SJCRH30 (cell line): ENCODE results near the gene GAB2. TPM values are rescaled to one million over a fixed set of nuclear protein-coding genes. Genes with fewer than 3 reads are reported as not detected.

Source experiments
- DNase-seq, 2 experiments: peaks; one replicate each; pipeline ENCODE4 v3.0.0-alpha.2; 2015 to 2020
- H3K27ac ChIP-seq: fragments of 250-450 bp; sonication (Bioruptor Pico); 2 replicates; pipeline ENCODE4 v1.5.1; 2020; ENCODE audit warnings: mild to moderate bottlenecking, moderate library complexity
- H3K27me3 ChIP-seq: fragments of 250-450 bp; sonication (Bioruptor Pico); 2 replicates; pipeline ENCODE4 v1.5.1; 2020; ENCODE audit warnings: mild to moderate bottlenecking, moderate library complexity
- H3K36me3 ChIP-seq: fragments of 250-450 bp; sonication (Bioruptor Pico); 2 replicates; pipeline ENCODE4 v1.5.1; 2020; ENCODE audit warnings: mild to moderate bottlenecking, moderate library complexity
- H3K4me1 ChIP-seq: fragments of 250-450 bp; sonication (Bioruptor Pico); 2 replicates; pipeline ENCODE4 v1.5.1; 2020; ENCODE audit warnings: mild to moderate bottlenecking, moderate library complexity
- H3K4me3 ChIP-seq: fragments of 250-450 bp; sonication (Bioruptor Pico); 2 replicates; pipeline ENCODE4 v1.5.1; 2020; ENCODE audit warnings: mild to moderate bottlenecking, moderate library complexity
- H3K9me3 ChIP-seq: fragments of 250-450 bp; sonication (Bioruptor Pico); replicated peaks from 2 replicates; pipeline ENCODE4 v1.5.1; 2020; ENCODE audit warnings: mild to moderate bottlenecking, moderate library complexity
- total RNA-seq: library from RNA; depleted of rRNA; stranded (reverse); fragments of >200 nt; shearing (Covaris generic); gene quantifications from 2 replicates; pipeline ENCODE4 v1.2.3, GENCODE V29; 2014

The GAB2 gene
- total RNA-seq, 1 experiment from 2014 or later = 5.6 TPM

GRCh38 chr11:78256962-78257361 lies 160.7 kb downstream of the GAB2 start:
- no peaks in the 10 kb centered on the region for H3K36me3 ChIP-seq
- DNase-seq = no peak
- H3K27ac ChIP-seq = no peak overlapping the region
- H3K4me3 ChIP-seq = no peak overlapping the region
- H3K27me3 ChIP-seq = no peaks in the 10 kb centered on the region
- H3K4me1 ChIP-seq = no peaks in the 10 kb centered on the region
- H3K9me3 ChIP-seq = no peaks in the 10 kb centered on the region

- peaks cover 3% of the 10 kb centered on the region for H3K4me1 ChIP-seq
- no peak for DNase-seq
- no peak overlapping the region for H3K4me3 ChIP-seq
- H3K27ac ChIP-seq = no peak overlapping the region
- H3K9me3 ChIP-seq = no peaks in the 10 kb centered on the region
- no peaks in the 10 kb centered on the region for H3K36me3 ChIP-seq
- H3K27me3 ChIP-seq = no peaks in the 10 kb centered on the region
These were observed 161.7 kb downstream of the GAB2 start for GRCh38 chr11:78255919-78256318.

- Histone ChIP-seq H3K4me1 (peaks cover 3% of the 10 kb centered on the region), H3K27ac (no peak overlapping the region), H3K36me3 (0 out of 2 replicates have a peak, but pooled peaks cover 1% of the 10 kb centered on the region), H3K4me3 (no peak overlapping the region), H3K9me3 (no peaks in the 10 kb centered on the region), H3K27me3 (no peaks in the 10 kb centered on the region)
- no peak for DNase-seq
These were observed 163.4 kb downstream of the GAB2 start for GRCh38 chr11:78254268-78254667.

- Histone ChIP-seq H3K27ac (no peak overlapping the region), H3K36me3 (0 out of 2 replicates have a peak, but pooled peaks cover 3% of the 10 kb centered on the region), H3K27me3 (no peaks in the 10 kb centered on the region), H3K4me3 (no peak overlapping the region), H3K4me1 (peaks cover 3% of the 10 kb centered on the region), H3K9me3 (no peaks in the 10 kb centered on the region)
- no peak for DNase-seq
These were observed 163.8 kb downstream of the GAB2 start for GRCh38 chr11:78253797-78254196.

GRCh38 chr11:78251083-78251775 lies 166.4 kb downstream of the GAB2 start:
- Histone ChIP-seq H3K9me3 (no peaks in the 10 kb centered on the region), H3K4me3 (no peak overlapping the region), H3K27ac (no peak overlapping the region), H3K27me3 (no peaks in the 10 kb centered on the region), H3K4me1 (peaks cover 3% of the 10 kb centered on the region), H3K36me3 (0 out of 2 replicates have a peak, but pooled peaks cover 3% of the 10 kb centered on the region)
- DNase-seq = no peak

- no peaks in the 10 kb centered on the region for H3K9me3 ChIP-seq
- no peak for DNase-seq
These were observed 167.5 kb downstream of the GAB2 start for GRCh38 chr11:78250099-78250498.

GRCh38 chr11:78248903-78249302 lies 168.7 kb downstream of the GAB2 start:
- Histone ChIP-seq H3K4me3 (no peak overlapping the region), H3K27me3 (no peaks in the 10 kb centered on the region), H3K36me3 (0 out of 2 replicates have a peak, but pooled peaks cover 3% of the 10 kb centered on the region), H3K27ac (no peak overlapping the region), H3K4me1 (peaks cover 14% of the 10 kb centered on the region), H3K9me3 (no peaks in the 10 kb centered on the region)
- DNase-seq = no peak

More at GRCh38 chr11:78250099-78250498, 167.5 kb downstream of the GAB2 start:
- Histone ChIP-seq H3K4me3 (no peak overlapping the region), H3K27me3 (no peaks in the 10 kb centered on the region), H3K36me3 (0 out of 2 replicates have a peak, but pooled peaks cover 3% of the 10 kb centered on the region), H3K27ac (no peak overlapping the region), H3K4me1 (peaks cover 9% of the 10 kb centered on the region)

- Histone ChIP-seq H3K27ac (no peak overlapping the region), H3K27me3 (no peaks in the 10 kb centered on the region), H3K36me3 (0 out of 2 replicates have a peak, but pooled peaks cover 3% of the 10 kb centered on the region), H3K4me1 (peaks cover 14% of the 10 kb centered on the region), H3K4me3 (no peak overlapping the region), H3K9me3 (no peaks in the 10 kb centered on the region)
- DNase-seq = no peak
These were observed 169.4 kb downstream of the GAB2 start for GRCh38 chr11:78248191-78248590.

GRCh38 chr11:78244546-78245255 lies 172.9 kb downstream of the GAB2 start:
- Histone ChIP-seq H3K27ac (peak overlapping the region; percentile 97), H3K9me3 (0 out of 2 replicates have a peak, but pooled peaks cover 5% of the 10 kb centered on the region), H3K4me1 (peaks cover 11% of the 10 kb centered on the region), H3K27me3 (no peaks in the 10 kb centered on the region), H3K4me3 (peak overlapping the region; percentile 44), H3K36me3 (0 out of 2 replicates have a peak, but pooled peaks cover 3% of the 10 kb centered on the region)
- peak; percentile 31 to 80 for DNase-seq

- H3K27me3 ChIP-seq = no peaks in the 10 kb centered on the region
- 0 out of 2 replicates have a peak, but pooled peaks cover 5% of the 10 kb centered on the region for H3K9me3 ChIP-seq
- peak overlapping the region; percentile 44 for H3K4me3 ChIP-seq
- H3K4me1 ChIP-seq = peaks cover 11% of the 10 kb centered on the region
- peak; percentile 76 to 85 for DNase-seq
- H3K27ac ChIP-seq = peak overlapping the region; percentile 97
- H3K36me3 ChIP-seq = 0 out of 2 replicates have a peak, but pooled peaks cover under 1% of the 10 kb centered on the region
These were observed 173.5 kb downstream of the GAB2 start for GRCh38 chr11:78244080-78244479.

GRCh38 chr11:78241475-78241874 lies 176.1 kb downstream of the GAB2 start:
- no peaks in the 10 kb centered on the region for H3K36me3 ChIP-seq
- H3K4me1 ChIP-seq = peaks cover 11% of the 10 kb centered on the region
- H3K9me3 ChIP-seq = 0 out of 2 replicates have a peak, but pooled peaks cover 5% of the 10 kb centered on the region
- no peak for DNase-seq
- no peak overlapping the region for H3K4me3 ChIP-seq
- H3K27me3 ChIP-seq = no peaks in the 10 kb centered on the region
- H3K27ac ChIP-seq = no peak overlapping the region

GRCh38 chr11:78239781-78240180 lies 177.8 kb downstream of the GAB2 start:
- no peaks in the 10 kb centered on the region for H3K36me3 ChIP-seq
- peaks cover 2% of the 10 kb centered on the region for H3K4me1 ChIP-seq
- no peak overlapping the region for H3K27ac ChIP-seq
- no peak overlapping the region for H3K4me3 ChIP-seq
- H3K9me3 ChIP-seq = 0 out of 2 replicates have a peak, but pooled peaks cover 5% of the 10 kb centered on the region
- H3K27me3 ChIP-seq = no peaks in the 10 kb centered on the region
- DNase-seq = peak; percentile 17 to 27

- Histone ChIP-seq H3K27ac (no peak overlapping the region), H3K9me3 (0 out of 2 replicates have a peak, but pooled peaks cover 5% of the 10 kb centered on the region), H3K4me3 (no peak overlapping the region), H3K4me1 (no peaks in the 10 kb centered on the region), H3K27me3 (no peaks in the 10 kb centered on the region), H3K36me3 (no peaks in the 10 kb centered on the region)
- DNase-seq = no peak
These were observed 180.2 kb downstream of the GAB2 start for GRCh38 chr11:78237293-78238046.

- no peak for DNase-seq
- H3K36me3 ChIP-seq = no peaks in the 10 kb centered on the region
- H3K4me3 ChIP-seq = no peak overlapping the region
- H3K27me3 ChIP-seq = no peaks in the 10 kb centered on the region
- H3K4me1 ChIP-seq = no peaks in the 10 kb centered on the region
- no peaks in the 10 kb centered on the region for H3K9me3 ChIP-seq
- H3K27ac ChIP-seq = no peak overlapping the region
These were observed 183.6 kb downstream of the GAB2 start for GRCh38 chr11:78234006-78234405.
